Fibroblast of lung (primary cell): ENCODE data around the gene RAB17. TPM values are rescaled to one million over a fixed set of nuclear protein-coding genes. Genes with fewer than 3 reads are reported as not detected.

Source experiments
- DNase-seq, 2 donors: peaks; one replicate each; pipeline versions ENCODE4 v3.0.0 to v3.0.0-alpha.2; 2010; ENCODE audit warnings: low read depth in 2 of 2
- H2AFZ ChIP-seq: 2 replicates; pipeline ENCODE4 v1.5.1; 2012; ENCODE audit warnings: low read length, control low read depth, inconsistent platforms
- H3K27ac ChIP-seq: 2 replicates; pipeline ENCODE4 v1.5.1; 2011; ENCODE audit warnings: low read length, control low read depth; ENCODE audit not compliant: insufficient read depth
- H3K27me3 ChIP-seq: 2 replicates; pipeline ENCODE4 v1.5.1; 2011; ENCODE audit warnings: mild to moderate bottlenecking, low read length; ENCODE audit not compliant: control insufficient read depth, insufficient read depth
- H3K36me3 ChIP-seq: 2 replicates; pipeline ENCODE4 v1.5.1; 2011; ENCODE audit warnings: low read length; ENCODE audit not compliant: control insufficient read depth, insufficient read depth
- H3K4me1 ChIP-seq: 2 replicates; pipeline ENCODE4 v1.5.1; 2011; ENCODE audit warnings: low read length; ENCODE audit not compliant: control insufficient read depth, insufficient read depth; ENCODE audit errors: extremely low read depth
- H3K4me2 ChIP-seq: 2 replicates; pipeline ENCODE4 v1.5.1; 2011; ENCODE audit warnings: low read length, control low read depth; ENCODE audit not compliant: insufficient read depth; ENCODE audit errors: extremely low read depth
- H3K4me3 ChIP-seq, 4 experiments: fragments of 200-600 bp in 1 of 4; sonication (generic) in 1 of 4; replicated peaks in 1 of 4; 2 replicates each; pipeline ENCODE4 v1.5.1; 2011 to 2016; ENCODE audit warnings: low read length in 4 of 4, low read depth in 3 of 4, mild to moderate bottlenecking in 3 of 4, control low read depth in 2 of 4, inconsistent platforms in 1 of 4, mixed read lengths in 1 of 4; ENCODE audit not compliant: insufficient read depth in 1 of 4; ENCODE audit errors: control extremely low read depth in 1 of 4
- H3K79me2 ChIP-seq: 2 replicates; pipeline ENCODE4 v1.5.1; 2012; ENCODE audit warnings: mild to moderate bottlenecking, low read length, inconsistent platforms; ENCODE audit not compliant: control insufficient read depth, insufficient read depth
- H3K9ac ChIP-seq: 2 replicates; pipeline ENCODE4 v1.5.1; 2011; ENCODE audit warnings: mild to moderate bottlenecking, low read length, control low read depth; ENCODE audit not compliant: insufficient read depth
- H3K9me3 ChIP-seq: 2 replicates; pipeline ENCODE4 v1.5.1; 2012; ENCODE audit warnings: low read depth, low read length; ENCODE audit not compliant: control insufficient read depth, insufficient read depth
- H4K20me1 ChIP-seq: 2 replicates; pipeline ENCODE4 v1.5.1; 2011; ENCODE audit warnings: low read length; ENCODE audit not compliant: control insufficient read depth, insufficient read depth; ENCODE audit errors: extremely low read depth
- EZH2 ChIP-seq: IDR thresholded peaks from 2 replicates; pipeline ENCODE4 v1.5.1; 2012; ENCODE audit warnings: low read length, control low read depth, mild to moderate bottlenecking; ENCODE audit errors: missing control alignments
- polyA minus RNA-seq: library from RNA; depleted of rRNA, polyadenylated mRNA; stranded (reverse); fragments of >200 nt; gene quantifications from 2 replicates; pipeline ENCODE4 v1.2.3, GENCODE V29; 2011; ENCODE audit warnings: low replicate concordance
- polyA plus RNA-seq, 2 donors: library from polyadenylated mRNA; depleted of rRNA in 1 of 2; stranded (reverse) in 1 of 2; unstranded in 1 of 2; fragments of >200 nt; gene quantifications; 2 replicates each; pipeline ENCODE4 v1.2.1, GENCODE V29; 2011 to 2012; ENCODE audit warnings: missing spikeins in 1 of 2
- total RNA-seq: library from RNA; depleted of rRNA; stranded (reverse); fragments of >200 nt; gene quantifications from 2 replicates; pipeline ENCODE4 v1.2.1, GENCODE V29; 2014
- TF ChIP-seq, protein P1 (sequence below), 2 donors: IDR thresholded peaks in 1 of 2; conservative IDR thresholded peaks in 1 of 2; 1 replicate in 1 of 2; 2 replicates in 1 of 2; pipeline ENCODE4 v1.5.1; 2011 to 2012; ENCODE audit warnings: low read length in 2 of 2, control low read depth in 1 of 2, inconsistent platforms in 1 of 2, low read depth in 1 of 2, mild to moderate bottlenecking in 1 of 2

The RAB17 gene
- total RNA-seq (0.17 and 0.26 TPM in 2 replicates), polyA plus RNA-seq (0.09 and 0.22 TPM in 2 replicates), polyA minus RNA-seq (0.78 and 1.1 TPM in 2 replicates)
- 0.28 and 0.44 TPM in 2 replicates for polyA plus RNA-seq (2012)

DNA sequence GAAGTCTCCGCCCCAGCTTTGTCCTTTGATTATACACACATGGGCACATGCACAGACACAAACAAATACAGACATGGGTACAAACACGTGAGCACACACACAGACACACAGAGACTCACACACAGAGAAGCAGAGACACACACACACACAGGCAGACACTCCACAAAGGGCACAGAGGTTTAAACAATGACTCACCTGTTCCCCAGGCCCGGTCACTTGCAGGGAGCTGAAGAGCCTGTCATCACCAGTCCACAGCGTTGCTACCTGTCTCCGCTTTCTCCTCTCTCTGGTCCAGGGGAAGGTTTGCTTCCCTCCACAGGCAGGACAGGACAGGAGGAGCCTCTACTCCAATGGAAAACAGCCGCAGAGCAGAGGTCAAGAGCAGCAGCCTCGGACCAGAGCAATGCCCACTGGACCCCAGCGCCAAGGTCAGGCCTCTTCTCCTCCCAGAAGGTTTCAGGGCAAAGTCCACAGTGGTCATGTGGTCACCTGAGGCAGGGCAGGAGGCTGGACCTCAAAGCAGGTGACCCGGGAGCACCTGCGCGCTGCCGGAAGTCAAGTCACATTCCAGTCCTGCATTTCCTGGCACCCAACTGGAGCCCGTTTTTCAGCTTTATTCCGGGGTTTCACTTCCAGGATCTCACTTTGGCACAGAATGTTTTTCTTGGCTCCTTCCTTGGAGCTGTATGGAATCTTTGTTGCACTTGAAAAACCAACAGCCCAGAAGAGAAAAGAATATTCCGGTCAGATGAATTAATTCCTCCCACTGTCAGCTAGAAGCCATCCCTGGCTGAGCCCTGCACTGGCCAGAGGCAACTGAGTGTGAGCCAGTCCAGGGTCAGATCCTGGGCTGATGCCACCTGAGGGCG is at the start of gene RAB17:
RAB17 (minus strand) TSS at position 463 of the 869 bp plus-strand sequence. CDS start 4,580 bp downstream, outside the sequence.
- no peaks in the 10 kb centered on the region for H3K79me2 ChIP-seq
- no peak within 1 kb of the TSS for H3K4me3 ChIP-seq
- no peaks in the 10 kb centered on the region for H3K36me3 ChIP-seq
- H3K27me3 ChIP-seq: peaks cover 3% of the 10 kb centered on the region
- peaks cover 2% of the 10 kb centered on the region for H3K4me1 ChIP-seq
- no peak within 1 kb of the TSS for H3K4me2 ChIP-seq
- H3K9ac ChIP-seq: no peak within 1 kb of the TSS
- peak; percentile 28 to 49 for DNase-seq
- no peaks in the 10 kb centered on the region for H4K20me1 ChIP-seq
- TF ChIP-seq, protein P1, sequence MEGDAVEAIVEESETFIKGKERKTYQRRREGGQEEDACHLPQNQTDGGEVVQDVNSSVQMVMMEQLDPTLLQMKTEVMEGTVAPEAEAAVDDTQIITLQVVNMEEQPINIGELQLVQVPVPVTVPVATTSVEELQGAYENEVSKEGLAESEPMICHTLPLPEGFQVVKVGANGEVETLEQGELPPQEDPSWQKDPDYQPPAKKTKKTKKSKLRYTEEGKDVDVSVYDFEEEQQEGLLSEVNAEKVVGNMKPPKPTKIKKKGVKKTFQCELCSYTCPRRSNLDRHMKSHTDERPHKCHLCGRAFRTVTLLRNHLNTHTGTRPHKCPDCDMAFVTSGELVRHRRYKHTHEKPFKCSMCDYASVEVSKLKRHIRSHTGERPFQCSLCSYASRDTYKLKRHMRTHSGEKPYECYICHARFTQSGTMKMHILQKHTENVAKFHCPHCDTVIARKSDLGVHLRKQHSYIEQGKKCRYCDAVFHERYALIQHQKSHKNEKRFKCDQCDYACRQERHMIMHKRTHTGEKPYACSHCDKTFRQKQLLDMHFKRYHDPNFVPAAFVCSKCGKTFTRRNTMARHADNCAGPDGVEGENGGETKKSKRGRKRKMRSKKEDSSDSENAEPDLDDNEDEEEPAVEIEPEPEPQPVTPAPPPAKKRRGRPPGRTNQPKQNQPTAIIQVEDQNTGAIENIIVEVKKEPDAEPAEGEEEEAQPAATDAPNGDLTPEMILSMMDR (conservative IDR thresholded peaks at IDR 0.05 in 1 of 2, IDR thresholded peaks at IDR 0.05 in 1 of 2; ENCODE audit: low read depth in 1 of 2, low read length in 2 of 2): no peak
- no peak for TF ChIP-seq EZH2
- H3K27ac ChIP-seq: no peak within 1 kb of the TSS
- no peaks in the 10 kb centered on the region for H3K9me3 ChIP-seq
- H2AFZ ChIP-seq: no peak within 1 kb of the TSS

DNA sequence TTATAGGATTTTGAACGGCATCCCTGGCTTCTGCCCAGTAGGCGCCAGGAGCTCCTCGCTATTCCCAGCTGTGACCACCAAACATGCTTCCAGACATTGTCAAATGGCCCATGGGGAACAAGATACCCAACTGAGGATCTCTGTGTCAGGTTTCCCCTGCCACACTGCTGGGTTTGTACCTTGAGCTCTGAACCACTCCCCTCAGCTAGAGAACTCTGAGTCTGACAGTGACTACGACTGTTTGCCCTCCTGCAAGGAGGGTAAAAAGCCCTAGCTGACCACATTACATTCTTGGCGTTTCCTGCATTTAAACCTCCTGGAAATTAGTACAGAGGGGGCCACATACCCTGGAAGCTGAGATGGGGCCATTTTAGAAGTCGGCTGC is 49.3 kb upstream of the RAB17 start:
- Histone ChIP-seq H3K27me3 (no peaks in the 10 kb centered on the region), H2AFZ (no peak overlapping the region), H3K9ac (no peak overlapping the region), H3K9me3 (no peaks in the 10 kb centered on the region), H3K36me3 (no peaks in the 10 kb centered on the region), H3K27ac (no peak overlapping the region), H4K20me1 (no peaks in the 10 kb centered on the region), H3K4me1 (no peaks in the 10 kb centered on the region), H3K79me2 (no peaks in the 10 kb centered on the region), H3K4me2 (no peak overlapping the region), H3K4me3 (no peak overlapping the region)
- DNase-seq: no peak
- TF ChIP-seq, protein P1 (conservative IDR thresholded peaks at IDR 0.05 in 1 of 2, IDR thresholded peaks at IDR 0.05 in 1 of 2; ENCODE audit: low read depth in 1 of 2, low read length in 2 of 2): no peak
- no peak for TF ChIP-seq EZH2

DNA sequence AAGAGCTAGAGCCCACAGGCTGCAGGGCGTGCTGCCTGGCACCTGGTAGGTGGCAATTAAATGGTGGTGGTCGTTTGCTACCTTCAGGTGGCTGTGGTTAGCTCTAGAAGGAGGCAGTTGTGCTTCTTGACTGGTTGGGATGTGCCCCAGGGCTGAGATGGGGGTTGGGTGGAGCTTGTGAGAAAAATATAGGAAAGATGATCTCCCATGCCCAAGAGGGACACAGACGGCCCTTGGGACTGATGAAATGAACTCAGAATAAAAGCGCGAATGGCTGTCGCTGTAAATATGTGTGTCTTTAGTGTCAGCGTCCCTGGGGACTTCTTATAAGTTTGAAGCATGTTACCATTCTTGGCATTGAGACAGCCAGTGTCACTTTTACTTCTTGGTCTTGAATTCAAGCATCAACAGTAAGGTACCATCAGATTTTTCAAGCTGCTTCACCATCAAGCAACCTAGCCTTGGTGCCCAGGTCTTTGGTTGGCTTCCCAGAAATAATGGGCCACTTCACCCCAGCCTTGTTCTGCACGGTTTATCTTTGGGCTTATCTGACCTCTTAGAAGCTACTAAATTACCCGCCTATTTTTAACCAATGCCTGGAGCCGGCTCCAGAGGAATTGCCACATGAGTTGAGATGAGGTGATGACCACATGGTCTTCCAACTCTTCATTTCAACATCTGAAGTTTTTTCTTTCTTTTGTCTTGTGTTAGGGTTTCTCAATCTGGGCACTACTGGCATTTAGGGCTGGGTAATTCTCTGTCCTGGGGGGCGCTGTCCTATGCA is 48.7 kb upstream of the RAB17 start:
- Histone ChIP-seq H4K20me1 (no peaks in the 10 kb centered on the region), H2AFZ (no peak overlapping the region), H3K27ac (no peak overlapping the region)

More for the DNA sequence above, 48.7 kb upstream of the RAB17 start:
- no peak for TF ChIP-seq EZH2
- TF ChIP-seq, protein P1 (conservative IDR thresholded peaks at IDR 0.05 in 1 of 2, IDR thresholded peaks at IDR 0.05 in 1 of 2; ENCODE audit: low read depth in 1 of 2, low read length in 2 of 2): no peak
- no peaks in the 10 kb centered on the region for H3K9me3 ChIP-seq
- DNase-seq: no peak
- H3K79me2 ChIP-seq: no peaks in the 10 kb centered on the region
- H3K4me1 ChIP-seq: no peaks in the 10 kb centered on the region
- no peaks in the 10 kb centered on the region for H3K27me3 ChIP-seq
- no peak overlapping the region for H3K4me3 ChIP-seq
- no peak overlapping the region for H3K4me2 ChIP-seq
- no peak overlapping the region for H3K9ac ChIP-seq
- H3K36me3 ChIP-seq: no peaks in the 10 kb centered on the region
